Superior temporal gyrus (tissue), 1 donor: Measurements from ENCODE around the gene PIK3CA.
"Not testable (repeated sequence)": the region's sequence is repeated elsewhere in the genome, so short reads cannot be mapped to it uniquely, and the experiment has no call there.

Source experiments
- DNase-seq: peaks from one replicate; pipeline ENCODE4 v3.0.0-alpha.2; 2016; ENCODE audit errors: extremely low spot score

The PIK3CA gene

GRCh38 chr3:179196700-179197099 is 48.5 kb downstream of the PIK3CA start:
- DNase-seq = no peak

GRCh38 chr3:179200790-179201189 is 52.6 kb downstream of the PIK3CA start:
- no peak for DNase-seq

DNA sequence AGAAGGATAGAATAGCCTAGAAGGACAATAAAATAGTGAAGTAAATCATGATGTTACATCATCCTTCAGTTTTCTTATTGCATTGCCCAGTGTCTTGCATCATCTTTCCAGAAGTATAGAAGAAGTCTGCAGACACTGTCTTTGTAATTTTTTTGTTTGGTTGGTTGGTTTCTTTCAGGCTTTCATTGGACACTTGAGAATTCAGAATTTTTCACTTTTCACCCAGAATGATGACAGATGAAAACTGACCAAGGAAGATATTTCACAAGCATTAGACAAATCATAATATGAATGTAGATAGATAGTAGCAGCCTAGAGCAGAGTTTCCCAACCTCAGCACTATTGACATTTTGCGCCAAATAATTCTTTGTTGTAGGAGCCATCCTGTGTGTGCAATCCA is 67.4 kb downstream of the PIK3CA start:
- not testable (repeated sequence) for DNase-seq

DNA sequence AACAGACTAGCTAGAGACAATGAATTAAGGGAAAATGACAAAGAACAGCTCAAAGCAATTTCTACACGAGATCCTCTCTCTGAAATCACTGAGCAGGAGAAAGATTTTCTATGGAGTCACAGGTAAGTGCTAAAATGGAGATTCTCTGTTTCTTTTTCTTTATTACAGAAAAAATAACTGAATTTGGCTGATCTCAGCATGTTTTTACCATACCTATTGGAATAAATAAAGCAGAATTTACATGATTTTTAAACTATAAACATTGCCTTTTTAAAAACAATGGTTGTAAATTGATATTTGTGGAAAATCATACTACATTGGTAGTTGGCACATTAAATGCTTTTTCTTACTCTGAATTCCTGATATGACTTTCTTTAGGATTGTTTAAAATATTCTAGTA is 70.1 kb downstream of the PIK3CA start:
- DNase-seq = not testable (repeated sequence)

- no peak for DNase-seq
Observed at GRCh38 chr3:179223548-179223947, 75.4 kb downstream of the PIK3CA start.

GRCh38 chr3:179224584-179224983 is 76.4 kb downstream of the PIK3CA start:
- DNase-seq = no peak

GRCh38 chr3:179227349-179227748 is 79.2 kb downstream of the PIK3CA start:
- DNase-seq = no peak

GRCh38 chr3:179229177-179229576 is 81.0 kb downstream of the PIK3CA start:
- DNase-seq = no peak

DNA sequence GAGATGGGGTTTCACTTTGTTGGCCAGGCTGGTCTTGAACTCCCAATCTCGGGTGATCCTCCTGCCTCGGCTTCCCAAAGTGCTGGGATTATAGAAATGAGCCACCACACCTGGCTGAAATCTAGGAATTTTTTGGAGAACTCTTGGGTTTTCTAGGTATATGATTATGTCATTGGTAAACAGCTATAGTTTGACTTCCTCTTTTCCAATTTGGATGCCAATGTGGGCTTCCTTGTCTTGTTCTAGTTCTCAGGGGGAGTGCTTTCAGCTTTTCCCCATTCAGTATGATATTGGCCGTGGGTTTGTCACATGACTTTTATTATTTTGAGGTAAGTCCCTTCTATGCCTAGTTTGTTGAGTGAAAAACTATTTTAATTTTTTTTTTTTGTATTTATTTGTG is 84.9 kb downstream of the PIK3CA start:
- no peak for DNase-seq

DNA sequence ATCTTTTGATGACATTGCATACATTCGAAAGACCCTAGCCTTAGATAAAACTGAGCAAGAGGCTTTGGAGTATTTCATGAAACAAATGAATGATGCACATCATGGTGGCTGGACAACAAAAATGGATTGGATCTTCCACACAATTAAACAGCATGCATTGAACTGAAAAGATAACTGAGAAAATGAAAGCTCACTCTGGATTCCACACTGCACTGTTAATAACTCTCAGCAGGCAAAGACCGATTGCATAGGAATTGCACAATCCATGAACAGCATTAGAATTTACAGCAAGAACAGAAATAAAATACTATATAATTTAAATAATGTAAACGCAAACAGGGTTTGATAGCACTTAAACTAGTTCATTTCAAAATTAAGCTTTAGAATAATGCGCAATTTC is 86.0 kb downstream of the PIK3CA start:
- DNase-seq = no peak

DNA sequence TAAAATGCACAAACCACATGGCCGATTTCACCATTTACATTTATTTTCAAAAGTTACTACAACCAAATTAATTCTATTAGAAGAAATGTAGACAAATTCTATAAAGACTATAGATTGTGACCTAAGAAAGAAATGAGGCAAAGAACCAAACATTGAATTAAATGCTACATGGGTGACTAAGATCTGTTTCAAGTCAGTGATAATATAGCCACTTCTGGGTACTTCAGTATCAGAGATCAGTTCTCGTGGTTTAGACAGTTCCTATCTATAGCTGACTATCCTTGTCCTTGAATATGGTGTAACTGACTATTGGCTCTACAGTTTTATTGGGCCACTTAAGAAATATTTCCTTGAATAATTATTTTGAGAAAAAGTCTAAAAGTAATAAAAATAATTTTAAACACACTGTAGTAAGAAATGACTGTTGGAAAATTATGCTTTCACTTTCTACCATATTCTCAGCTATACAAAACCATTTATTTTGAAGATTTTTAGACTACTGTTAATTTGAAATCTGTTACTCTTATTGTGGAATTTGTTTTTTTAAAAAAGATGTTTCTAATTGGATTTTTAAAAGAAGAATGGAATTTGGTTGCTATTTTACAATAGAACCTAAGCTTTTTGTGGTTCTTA is 88.6 kb downstream of the PIK3CA start:
- no peak for DNase-seq

- not testable (repeated sequence) for DNase-seq
Observed at GRCh38 chr3:179240299-179240698, 92.1 kb downstream of the PIK3CA start.

GRCh38 chr3:179242859-179243258 is 94.7 kb downstream of the PIK3CA start:
- DNase-seq = not testable (repeated sequence)

GRCh38 chr3:179244878-179245277 is 96.7 kb downstream of the PIK3CA start:
- no peak for DNase-seq

GRCh38 chr3:179247289-179248015 is 99.3 kb downstream of the PIK3CA start:
- no peak for DNase-seq

DNA sequence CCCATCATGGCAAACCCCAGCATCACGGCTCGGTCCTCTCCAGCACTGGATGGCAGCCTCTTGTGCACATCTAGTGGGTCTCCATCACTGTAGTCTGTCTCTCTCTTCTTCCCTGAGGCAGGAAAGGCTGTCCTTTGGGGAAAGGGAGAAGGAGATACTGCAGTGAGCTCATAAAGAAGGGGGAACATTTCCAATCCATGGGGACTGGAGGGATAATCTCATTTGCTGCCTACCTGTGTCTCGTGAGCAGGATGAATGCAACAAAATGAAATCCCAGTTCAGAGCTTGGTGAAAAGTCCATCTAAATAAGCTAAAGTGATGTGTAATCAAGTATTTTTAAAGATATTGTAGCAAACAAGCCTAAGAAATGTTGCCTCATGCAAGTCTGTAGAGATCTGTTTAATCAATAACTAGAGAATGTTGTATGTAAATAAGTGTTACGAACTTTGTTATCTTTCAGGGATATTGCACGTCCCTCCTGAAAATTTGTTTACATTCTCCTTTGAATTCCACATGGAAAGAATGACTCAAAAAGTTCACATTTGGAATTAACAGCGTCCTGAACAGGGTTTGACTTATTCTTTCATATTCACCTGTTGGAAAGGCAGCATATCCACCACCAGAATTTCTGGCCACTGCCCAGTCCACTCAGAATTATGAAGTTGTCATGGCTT is 102.8 kb downstream of the PIK3CA start, which contains the start of gene KCNMB3:
Gene KCNMB3 (minus strand): TSS at position 312 of the 674 bp plus-strand sequence. CDS start 124 bp downstream, at position 188.
- DNase-seq = no peak

GRCh38 chr3:179256813-179257212 is 108.7 kb downstream of the PIK3CA start:
- DNase-seq = no peak

DNA sequence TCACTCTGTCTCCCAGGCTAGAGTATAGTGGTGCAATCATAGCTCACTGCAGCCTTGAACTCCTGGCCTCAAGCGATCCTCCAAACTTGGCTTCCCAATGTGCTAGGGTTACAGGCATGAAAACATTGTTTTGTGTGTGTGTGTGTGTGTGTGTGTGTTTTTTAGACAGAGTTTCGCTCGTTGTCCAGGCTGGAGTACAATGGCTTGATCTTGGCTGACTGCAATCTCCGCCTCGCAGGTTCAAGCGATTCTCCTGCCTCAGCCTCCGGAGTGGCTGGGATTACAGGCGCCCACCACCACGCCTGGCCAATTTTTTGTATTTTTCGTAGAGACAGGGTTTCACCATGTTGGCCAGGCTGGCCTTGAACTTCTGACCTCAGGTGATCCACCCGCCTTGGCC is 109.6 kb downstream of the PIK3CA start:
- DNase-seq = not testable (repeated sequence)

GRCh38 chr3:179258820-179259219 is 110.7 kb downstream of the PIK3CA start:
- no peak for DNase-seq

DNA sequence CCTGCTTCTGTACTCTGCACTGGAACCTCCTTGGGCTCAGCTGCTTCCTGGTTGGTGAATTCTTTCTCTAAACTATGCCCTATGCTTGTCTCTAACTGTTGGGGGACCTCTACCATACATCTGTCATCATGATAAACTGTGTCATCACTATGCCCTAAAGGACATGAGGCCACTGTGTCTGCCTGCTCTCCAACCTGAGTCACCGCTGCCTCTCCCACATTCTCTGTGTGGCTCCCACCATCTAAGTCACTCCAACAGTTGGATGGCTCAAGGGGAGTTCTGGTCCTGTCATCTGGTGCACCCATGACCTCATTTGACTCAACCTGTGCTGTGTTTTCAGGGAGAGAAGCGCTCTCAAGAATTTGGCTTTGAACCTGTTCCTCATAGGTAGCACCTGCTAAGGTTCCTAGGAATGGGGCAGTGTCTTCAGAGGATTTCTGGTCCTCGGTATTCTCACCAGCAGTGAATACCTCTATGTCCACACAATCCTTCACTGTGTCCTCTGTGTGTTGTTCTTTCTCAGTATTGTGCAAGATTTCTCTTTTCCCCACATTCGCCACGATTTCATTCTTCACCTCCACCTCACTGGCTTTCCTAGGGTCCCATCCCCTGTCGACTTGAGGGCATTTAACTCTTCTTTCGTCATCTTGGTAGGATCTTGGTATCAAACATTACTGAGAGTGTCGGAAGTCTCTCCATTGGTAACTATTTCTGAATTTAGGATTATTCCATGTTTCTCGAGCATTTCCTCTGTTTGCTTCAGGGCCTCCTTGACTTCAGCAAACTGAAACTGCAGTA is 112.0 kb downstream of the PIK3CA start:
- not testable (repeated sequence) for DNase-seq

DNA sequence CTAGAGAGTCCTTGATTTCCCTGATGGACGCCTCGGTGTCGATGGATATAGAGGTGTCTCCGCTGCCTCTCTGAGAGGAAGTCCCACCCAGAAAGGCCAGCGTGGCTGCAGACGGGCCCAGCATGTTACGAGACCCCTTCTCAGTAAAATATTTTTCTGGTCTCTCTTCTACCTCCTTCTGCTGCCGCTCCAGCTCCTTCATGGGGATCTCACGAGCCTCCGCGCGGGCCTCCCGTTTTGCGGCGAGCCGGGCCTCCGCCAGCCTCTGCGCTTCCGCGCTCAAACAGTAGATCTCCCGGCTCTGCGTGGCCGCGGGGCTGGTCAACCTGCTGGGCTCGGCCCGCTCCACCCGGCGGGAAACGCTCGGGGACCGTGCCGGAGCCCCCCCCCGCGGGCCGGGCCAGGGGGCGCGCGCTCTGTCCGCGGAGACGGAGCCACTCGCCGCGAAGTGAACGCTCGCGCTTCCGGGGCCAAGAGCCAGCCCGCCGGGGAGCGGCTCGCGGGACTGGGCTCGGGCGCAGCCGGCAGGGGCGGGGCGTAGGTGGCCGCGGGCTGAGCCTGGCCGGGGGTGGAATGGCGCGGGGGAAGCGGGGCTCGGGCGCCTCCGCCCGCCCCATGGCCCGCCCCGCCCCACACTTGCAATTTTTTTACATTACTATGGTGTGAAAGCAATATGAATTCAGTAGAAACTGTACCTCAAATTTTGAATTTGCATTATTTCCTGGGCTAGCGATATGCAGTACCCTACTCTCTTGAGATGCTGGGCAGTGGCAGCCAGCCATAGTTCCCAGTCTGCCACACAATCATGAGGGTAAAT is 113.0 kb downstream of the PIK3CA start:
- peak; percentile 48 for DNase-seq
